SK-N-SH (cell line): ENCODE results near the gene PIK3CG.

Source experiments
- CHD2 ChIP-seq: fragments of 150-350 bp; IDR thresholded peaks from 2 replicates; pipeline ENCODE4 v1.6.1; 2018; ENCODE audit warnings: low read length; ENCODE audit not compliant: partially characterized antibody
- CTCF ChIP-seq: fragments of 200-600 bp; sonication (generic); IDR thresholded peaks from 2 replicates; pipeline ENCODE4 v1.6.1; 2017; ENCODE audit warnings: antibody characterized with exemption, mild to moderate bottlenecking, moderate library complexity
- EZH2phosphoT487 ChIP-seq: fragments of 200-600 bp; sonication (generic); IDR thresholded peaks from 2 replicates; pipeline ENCODE4 v1.6.1; 2017; ENCODE audit warnings: low read depth, mixed run types, mild to moderate bottlenecking, antibody characterized with exemption, moderate library complexity, borderline replicate concordance
- NRF1 ChIP-seq: IDR thresholded peaks from 2 replicates; pipeline ENCODE4 v1.6.1; 2012; ENCODE audit warnings: low read depth, mild to moderate bottlenecking, low read length
- POLR2AphosphoS5 ChIP-seq: IDR thresholded peaks from 2 replicates; pipeline ENCODE4 v1.6.1; 2012; ENCODE audit warnings: low read depth, low read length
- RFX5 ChIP-seq: IDR thresholded peaks from 2 replicates; pipeline ENCODE4 v1.6.1; 2012; ENCODE audit warnings: mild to moderate bottlenecking, improper control_type of control experiment, low read length
- RXRA ChIP-seq: IDR thresholded peaks from 2 replicates; pipeline ENCODE4 v1.4.0; 2012; ENCODE audit warnings: low read depth, mild to moderate bottlenecking, borderline replicate concordance
- TF ChIP-seq, protein P1 (sequence below): fragments of 150-350 bp; IDR thresholded peaks from 2 replicates; pipeline ENCODE4 v1.6.1; 2016; ENCODE audit warnings: mild to moderate bottlenecking, low read depth, low read length
- TF ChIP-seq, protein P2 (sequence below): IDR thresholded peaks from 2 replicates; pipeline ENCODE4 v1.6.1; 2012; ENCODE audit warnings: mild to moderate bottlenecking, low read depth, low read length, moderate library complexity

DNA sequence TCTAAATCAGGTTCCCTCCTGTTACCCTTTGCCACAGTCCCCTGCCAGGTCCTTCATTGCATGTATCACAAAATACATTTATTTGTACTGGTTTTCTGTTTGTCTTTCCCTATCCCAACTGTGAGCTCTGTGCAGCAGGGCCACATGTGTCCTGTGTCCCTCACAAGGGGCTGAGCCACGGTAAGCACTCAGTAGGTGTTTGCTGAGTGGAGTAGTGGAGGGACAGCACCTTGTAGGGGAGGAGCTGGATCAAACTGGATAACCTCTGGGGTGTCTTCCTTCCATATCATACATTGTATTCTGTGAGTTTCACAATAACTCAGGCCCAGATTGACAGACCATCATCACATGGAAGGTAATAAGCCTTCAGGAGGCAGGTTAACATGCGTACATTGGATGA lies 25.9 kb downstream of the PIK3CG start:
- TF ChIP-seq CHD2 = no peak
- TF ChIP-seq RXRA = no peak
- TF ChIP-seq, protein P1, sequence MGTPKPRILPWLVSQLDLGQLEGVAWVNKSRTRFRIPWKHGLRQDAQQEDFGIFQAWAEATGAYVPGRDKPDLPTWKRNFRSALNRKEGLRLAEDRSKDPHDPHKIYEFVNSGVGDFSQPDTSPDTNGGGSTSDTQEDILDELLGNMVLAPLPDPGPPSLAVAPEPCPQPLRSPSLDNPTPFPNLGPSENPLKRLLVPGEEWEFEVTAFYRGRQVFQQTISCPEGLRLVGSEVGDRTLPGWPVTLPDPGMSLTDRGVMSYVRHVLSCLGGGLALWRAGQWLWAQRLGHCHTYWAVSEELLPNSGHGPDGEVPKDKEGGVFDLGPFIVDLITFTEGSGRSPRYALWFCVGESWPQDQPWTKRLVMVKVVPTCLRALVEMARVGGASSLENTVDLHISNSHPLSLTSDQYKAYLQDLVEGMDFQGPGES = no peak
- TF ChIP-seq CTCF = no peak
- no peak for TF ChIP-seq NRF1
- no peak for TF ChIP-seq RFX5
- no peak for TF ChIP-seq POLR2AphosphoS5
- TF ChIP-seq, protein P2, sequence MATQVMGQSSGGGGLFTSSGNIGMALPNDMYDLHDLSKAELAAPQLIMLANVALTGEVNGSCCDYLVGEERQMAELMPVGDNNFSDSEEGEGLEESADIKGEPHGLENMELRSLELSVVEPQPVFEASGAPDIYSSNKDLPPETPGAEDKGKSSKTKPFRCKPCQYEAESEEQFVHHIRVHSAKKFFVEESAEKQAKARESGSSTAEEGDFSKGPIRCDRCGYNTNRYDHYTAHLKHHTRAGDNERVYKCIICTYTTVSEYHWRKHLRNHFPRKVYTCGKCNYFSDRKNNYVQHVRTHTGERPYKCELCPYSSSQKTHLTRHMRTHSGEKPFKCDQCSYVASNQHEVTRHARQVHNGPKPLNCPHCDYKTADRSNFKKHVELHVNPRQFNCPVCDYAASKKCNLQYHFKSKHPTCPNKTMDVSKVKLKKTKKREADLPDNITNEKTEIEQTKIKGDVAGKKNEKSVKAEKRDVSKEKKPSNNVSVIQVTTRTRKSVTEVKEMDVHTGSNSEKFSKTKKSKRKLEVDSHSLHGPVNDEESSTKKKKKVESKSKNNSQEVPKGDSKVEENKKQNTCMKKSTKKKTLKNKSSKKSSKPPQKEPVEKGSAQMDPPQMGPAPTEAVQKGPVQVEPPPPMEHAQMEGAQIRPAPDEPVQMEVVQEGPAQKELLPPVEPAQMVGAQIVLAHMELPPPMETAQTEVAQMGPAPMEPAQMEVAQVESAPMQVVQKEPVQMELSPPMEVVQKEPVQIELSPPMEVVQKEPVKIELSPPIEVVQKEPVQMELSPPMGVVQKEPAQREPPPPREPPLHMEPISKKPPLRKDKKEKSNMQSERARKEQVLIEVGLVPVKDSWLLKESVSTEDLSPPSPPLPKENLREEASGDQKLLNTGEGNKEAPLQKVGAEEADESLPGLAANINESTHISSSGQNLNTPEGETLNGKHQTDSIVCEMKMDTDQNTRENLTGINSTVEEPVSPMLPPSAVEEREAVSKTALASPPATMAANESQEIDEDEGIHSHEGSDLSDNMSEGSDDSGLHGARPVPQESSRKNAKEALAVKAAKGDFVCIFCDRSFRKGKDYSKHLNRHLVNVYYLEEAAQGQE = no peak
- TF ChIP-seq EZH2phosphoT487 = no peak
